Muscle of leg (tissue), 11 donors: ENCODE results near the gene DYNC2H1. TPM values are rescaled to one million over a fixed set of nuclear protein-coding genes. Genes with fewer than 3 reads are reported as not detected.
"Not testable (repeated sequence)": the region's sequence is repeated elsewhere in the genome, so short reads cannot be mapped to it uniquely, and the experiment has no call there.

ENCODE experiments used
- DNase-seq: peaks from one replicate; pipeline ENCODE4 v3.0.0; 2013
- H3K27ac ChIP-seq: one replicate; pipeline ENCODE4 v1.5.1; 2013; ENCODE audit warnings: mild to moderate bottlenecking, low read length, control low read depth
- H3K27me3 ChIP-seq: one replicate; pipeline ENCODE4 v1.6.1; 2013; ENCODE audit warnings: low read length; ENCODE audit not compliant: control insufficient read depth, insufficient read depth
- H3K36me3 ChIP-seq: one replicate; pipeline ENCODE4 v1.6.1; 2013; ENCODE audit warnings: low read length; ENCODE audit not compliant: control insufficient read depth, insufficient read depth
- H3K4me1 ChIP-seq: one replicate; pipeline ENCODE4 v1.6.1; 2013; ENCODE audit warnings: low read length; ENCODE audit not compliant: control insufficient read depth, insufficient read depth
- H3K4me3 ChIP-seq: one replicate; pipeline ENCODE4 v1.5.1; 2013; ENCODE audit warnings: low read length, control low read depth
- H3K9me3 ChIP-seq: replicated peaks from 2 replicates; pipeline ENCODE4 v1.6.1; 2013; ENCODE audit warnings: low read depth, low read length; ENCODE audit not compliant: control insufficient read depth
- WGBS: methylation state at CpG from one replicate; pipeline ENCODE4 v1.1.5; 2013; ENCODE audit warnings: missing lambda C conversion rate; ENCODE audit not compliant: insufficient coverage; 5-methylcytosine and 5-hydroxymethylcytosine counted together
- polyA plus RNA-seq, 8 donors: library from polyadenylated mRNA; unstranded; fragments of 120-200 nt; gene quantifications; one replicate each; pipeline versions ENCODE4 v1.2.1 to v1.2.3, GENCODE V29; 2013; ENCODE audit warnings: inconsistent platforms in 1 of 8, low replicate concordance in 1 of 8; ENCODE audit not compliant: insufficient read length in 8 of 8, insufficient read depth in 1 of 8
- total RNA-seq: library from RNA; stranded (reverse); fragments of 120-200 nt; gene quantifications from one replicate; pipeline ENCODE4 v1.2.4, GENCODE V29; 2013

Gene DYNC2H1
- total and polyA plus RNA-seq, 9 donors = 9.8 to 17.2 (median 12.0) TPM

- DNase-seq = no peak
- no CpG with 5 or more reads among the region's 4 CpGs for WGBS
- Histone ChIP-seq H3K27me3 (no peaks in the 10 kb centered on the region), H3K9me3 (no peaks in the 10 kb centered on the region), H3K27ac (no peak overlapping the region), H3K36me3 (no peaks in the 10 kb centered on the region), H3K4me1 (no peaks in the 10 kb centered on the region), H3K4me3 (no peak overlapping the region)
Observed at GRCh38 chr11:103114836-103115235, 5.6 kb downstream of the DYNC2H1 start.

GRCh38 chr11:103125462-103125861 is 16.2 kb downstream of the DYNC2H1 start:
- H3K36me3 ChIP-seq = peaks cover 5% of the 10 kb centered on the region
- no peak overlapping the region for H3K27ac ChIP-seq
- no peaks in the 10 kb centered on the region for H3K27me3 ChIP-seq
- DNase-seq = no peak
- no peak overlapping the region for H3K4me3 ChIP-seq
- no peaks in the 10 kb centered on the region for H3K9me3 ChIP-seq
- H3K4me1 ChIP-seq = no peaks in the 10 kb centered on the region

- not testable (repeated sequence) for H3K27ac ChIP-seq, H3K36me3 ChIP-seq, H3K9me3 ChIP-seq, DNase-seq, H3K27me3 ChIP-seq, H3K4me1 ChIP-seq, H3K4me3 ChIP-seq
- 97% methylated on average over 9 of the region's 13 CpGs for WGBS
Observed at GRCh38 chr11:103141986-103142385, 32.8 kb downstream of the DYNC2H1 start.

- Histone ChIP-seq H3K4me1 (no peaks in the 10 kb centered on the region), H3K4me3 (no peak overlapping the region), H3K27ac (no peak overlapping the region), H3K27me3 (no peaks in the 10 kb centered on the region), H3K36me3 (peaks cover 4% of the 10 kb centered on the region), H3K9me3 (no peaks in the 10 kb centered on the region)
- no peak for DNase-seq
Observed at GRCh38 chr11:103147627-103148026, 38.4 kb downstream of the DYNC2H1 start.

- WGBS = no CpG with 5 or more reads among the region's 3 CpGs
- Histone ChIP-seq H3K36me3 (peaks cover 2% of the 10 kb centered on the region), H3K27me3 (no peaks in the 10 kb centered on the region), H3K4me3 (no peak overlapping the region), H3K9me3 (no peaks in the 10 kb centered on the region), H3K27ac (no peak overlapping the region), H3K4me1 (no peaks in the 10 kb centered on the region)
- DNase-seq = no peak
Observed at GRCh38 chr11:103157542-103157941, 48.3 kb downstream of the DYNC2H1 start.

GRCh38 chr11:103164093-103164796 is 55.0 kb downstream of the DYNC2H1 start:
- Histone ChIP-seq H3K27me3 (no peaks in the 10 kb centered on the region), H3K4me3 (no peak overlapping the region), H3K27ac (no peak overlapping the region), H3K9me3 (no peaks in the 10 kb centered on the region), H3K36me3 (peaks cover 15% of the 10 kb centered on the region), H3K4me1 (no peaks in the 10 kb centered on the region)
- no CpG with 5 or more reads among the region's 2 CpGs for WGBS
- DNase-seq = no peak

GRCh38 chr11:103167166-103167565 is 57.9 kb downstream of the DYNC2H1 start:
- H3K9me3 ChIP-seq = no peaks in the 10 kb centered on the region
- no CpG with 5 or more reads among the region's 4 CpGs for WGBS
- DNase-seq = no peak
- H3K4me1 ChIP-seq = no peaks in the 10 kb centered on the region
- H3K27me3 ChIP-seq = no peaks in the 10 kb centered on the region
- no peak overlapping the region for H3K27ac ChIP-seq
- no peak overlapping the region for H3K4me3 ChIP-seq
- H3K36me3 ChIP-seq = peaks cover 15% of the 10 kb centered on the region

- Histone ChIP-seq H3K27me3 (no peaks in the 10 kb centered on the region), H3K4me1 (no peaks in the 10 kb centered on the region), H3K4me3 (no peak overlapping the region), H3K9me3 (no peaks in the 10 kb centered on the region), H3K27ac (no peak overlapping the region), H3K36me3 (peaks cover 4% of the 10 kb centered on the region)
- 100% methylated on average over 2 of the region's 4 CpGs for WGBS
- DNase-seq = no peak
Observed at GRCh38 chr11:103170865-103171264, 61.6 kb downstream of the DYNC2H1 start.

- Histone ChIP-seq H3K4me1 (no peaks in the 10 kb centered on the region), H3K27ac (no peak overlapping the region), H3K36me3 (peaks cover 2% of the 10 kb centered on the region), H3K4me3 (no peak overlapping the region), H3K27me3 (no peaks in the 10 kb centered on the region), H3K9me3 (no peaks in the 10 kb centered on the region)
- 100% methylated on average over 1 of the region's 2 CpGs for WGBS
- no peak for DNase-seq
Observed at GRCh38 chr11:103175461-103176129, 66.4 kb downstream of the DYNC2H1 start.

- Histone ChIP-seq H3K4me3 (no peak overlapping the region), H3K27me3 (no peaks in the 10 kb centered on the region), H3K4me1 (no peaks in the 10 kb centered on the region), H3K27ac (no peak overlapping the region), H3K36me3 (peaks cover 2% of the 10 kb centered on the region), H3K9me3 (no peaks in the 10 kb centered on the region)
- no peak for DNase-seq
- WGBS = 11% methylated on average over 1 of the region's 3 CpGs
Observed at GRCh38 chr11:103183981-103184611, 74.9 kb downstream of the DYNC2H1 start.
